Epidermal melanocyte (primary cell): Measurements from ENCODE around the gene HTT-AS.

Source experiments
- DNase-seq: peaks from one replicate; pipeline ENCODE4 v3.0.0; 2011; ENCODE audit warnings: low spot score; ENCODE audit not compliant: insufficient read length

Gene HTT-AS

GRCh38 chr4:3030566-3031356 is 43.6 kb downstream of the HTT-AS start:
- DNase-seq, result no peak

GRCh38 chr4:3029464-3029863 is 44.9 kb downstream of the HTT-AS start:
- no peak for DNase-seq

GRCh38 chr4:3026540-3026939 is 47.8 kb downstream of the HTT-AS start:
- no peak for DNase-seq

GRCh38 chr4:3025881-3026280 is 48.5 kb downstream of the HTT-AS start:
- no peak for DNase-seq

- DNase-seq, result no peak
These were observed 51.7 kb downstream of the HTT-AS start for GRCh38 chr4:3022651-3023050.

- no peak for DNase-seq
These were observed 52.2 kb downstream of the HTT-AS start for GRCh38 chr4:3022112-3022511.

- no peak for DNase-seq
These were observed 52.7 kb downstream of the HTT-AS start for GRCh38 chr4:3021627-3022026.

- no peak for DNase-seq
These were observed 53.2 kb downstream of the HTT-AS start for GRCh38 chr4:3021127-3021526.

- DNase-seq, result no peak
These were observed 55.0 kb downstream of the HTT-AS start for GRCh38 chr4:3019145-3019846.

GRCh38 chr4:3017504-3017903 is 56.8 kb downstream of the HTT-AS start:
- DNase-seq, result no peak

- no peak for DNase-seq
These were observed 57.4 kb downstream of the HTT-AS start for GRCh38 chr4:3016961-3017360.

- DNase-seq, result no peak
These were observed 60.4 kb downstream of the HTT-AS start for GRCh38 chr4:3013839-3014350.
